A549 treated with GW870086 at 1 μM for 4 hours (cell line): Measurements from ENCODE around the gene HEATR1. TPM values are rescaled to one million over a fixed set of nuclear protein-coding genes. Genes with fewer than 3 reads are reported as not detected.

Experiments used
- total RNA-seq: library from RNA; stranded (reverse); fragments of 200-300 nt; extraction: Qiagen RNA extraction; gene quantifications from 5 replicates; pipeline ENCODE4 v1.2.3, GENCODE V29; 2022; ENCODE audit warnings: low read depth

HEATR1 gene, protein sequence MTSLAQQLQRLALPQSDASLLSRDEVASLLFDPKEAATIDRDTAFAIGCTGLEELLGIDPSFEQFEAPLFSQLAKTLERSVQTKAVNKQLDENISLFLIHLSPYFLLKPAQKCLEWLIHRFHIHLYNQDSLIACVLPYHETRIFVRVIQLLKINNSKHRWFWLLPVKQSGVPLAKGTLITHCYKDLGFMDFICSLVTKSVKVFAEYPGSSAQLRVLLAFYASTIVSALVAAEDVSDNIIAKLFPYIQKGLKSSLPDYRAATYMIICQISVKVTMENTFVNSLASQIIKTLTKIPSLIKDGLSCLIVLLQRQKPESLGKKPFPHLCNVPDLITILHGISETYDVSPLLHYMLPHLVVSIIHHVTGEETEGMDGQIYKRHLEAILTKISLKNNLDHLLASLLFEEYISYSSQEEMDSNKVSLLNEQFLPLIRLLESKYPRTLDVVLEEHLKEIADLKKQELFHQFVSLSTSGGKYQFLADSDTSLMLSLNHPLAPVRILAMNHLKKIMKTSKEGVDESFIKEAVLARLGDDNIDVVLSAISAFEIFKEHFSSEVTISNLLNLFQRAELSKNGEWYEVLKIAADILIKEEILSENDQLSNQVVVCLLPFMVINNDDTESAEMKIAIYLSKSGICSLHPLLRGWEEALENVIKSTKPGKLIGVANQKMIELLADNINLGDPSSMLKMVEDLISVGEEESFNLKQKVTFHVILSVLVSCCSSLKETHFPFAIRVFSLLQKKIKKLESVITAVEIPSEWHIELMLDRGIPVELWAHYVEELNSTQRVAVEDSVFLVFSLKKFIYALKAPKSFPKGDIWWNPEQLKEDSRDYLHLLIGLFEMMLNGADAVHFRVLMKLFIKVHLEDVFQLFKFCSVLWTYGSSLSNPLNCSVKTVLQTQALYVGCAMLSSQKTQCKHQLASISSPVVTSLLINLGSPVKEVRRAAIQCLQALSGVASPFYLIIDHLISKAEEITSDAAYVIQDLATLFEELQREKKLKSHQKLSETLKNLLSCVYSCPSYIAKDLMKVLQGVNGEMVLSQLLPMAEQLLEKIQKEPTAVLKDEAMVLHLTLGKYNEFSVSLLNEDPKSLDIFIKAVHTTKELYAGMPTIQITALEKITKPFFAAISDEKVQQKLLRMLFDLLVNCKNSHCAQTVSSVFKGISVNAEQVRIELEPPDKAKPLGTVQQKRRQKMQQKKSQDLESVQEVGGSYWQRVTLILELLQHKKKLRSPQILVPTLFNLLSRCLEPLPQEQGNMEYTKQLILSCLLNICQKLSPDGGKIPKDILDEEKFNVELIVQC (N-terminal part only)
- 20.8 to 29.9 TPM (median 25.9 TPM) in 5 replicates for total RNA-seq

DNA sequence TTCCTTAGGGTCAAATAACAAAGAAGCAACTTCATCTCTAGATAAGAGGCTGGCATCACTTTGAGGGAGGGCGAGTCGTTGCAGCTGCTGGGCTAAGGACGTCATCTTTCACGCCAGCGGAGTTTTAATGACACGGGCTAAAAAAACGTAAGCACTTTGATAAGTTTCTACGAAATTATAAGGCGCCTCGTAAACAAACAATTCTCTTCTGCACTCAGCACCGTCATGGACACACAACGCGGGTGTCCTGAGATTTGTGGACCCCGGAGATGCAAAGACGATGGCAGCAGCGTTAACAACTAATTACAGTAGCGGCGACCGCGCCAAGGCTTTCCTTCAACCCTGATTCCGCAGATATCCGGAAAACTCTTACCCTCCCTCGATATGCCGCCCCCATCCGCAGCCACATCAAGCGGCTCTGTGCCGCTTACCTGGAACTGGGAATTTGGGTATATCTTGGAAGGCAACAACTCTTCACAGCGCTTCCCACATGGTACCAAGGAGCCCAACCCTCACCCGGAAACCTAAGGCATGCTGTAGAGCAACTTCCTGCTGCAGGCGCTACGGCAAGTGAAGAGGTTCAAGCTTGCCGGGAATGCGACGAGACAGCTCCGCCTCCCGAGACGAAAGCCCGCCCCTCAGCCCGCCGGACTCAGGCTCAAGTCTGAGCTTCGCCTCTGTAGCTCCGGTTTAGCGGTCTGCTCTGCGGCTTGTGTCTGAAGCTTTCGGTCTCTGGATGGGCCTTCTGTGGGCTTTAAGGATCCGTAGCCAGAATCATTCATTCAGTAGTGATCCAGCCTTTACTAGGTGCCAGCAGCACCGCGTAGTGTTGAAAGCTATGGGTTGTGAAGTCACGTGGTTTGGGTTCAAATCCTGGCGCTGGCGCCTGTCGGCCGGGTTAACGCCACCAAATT lies at the start of gene HEATR1:
TSS of gene HEATR1 (minus strand) at position 526 of the 914 bp plus-strand sequence. CDS start at position 105, 421 bp downstream.

DNA sequence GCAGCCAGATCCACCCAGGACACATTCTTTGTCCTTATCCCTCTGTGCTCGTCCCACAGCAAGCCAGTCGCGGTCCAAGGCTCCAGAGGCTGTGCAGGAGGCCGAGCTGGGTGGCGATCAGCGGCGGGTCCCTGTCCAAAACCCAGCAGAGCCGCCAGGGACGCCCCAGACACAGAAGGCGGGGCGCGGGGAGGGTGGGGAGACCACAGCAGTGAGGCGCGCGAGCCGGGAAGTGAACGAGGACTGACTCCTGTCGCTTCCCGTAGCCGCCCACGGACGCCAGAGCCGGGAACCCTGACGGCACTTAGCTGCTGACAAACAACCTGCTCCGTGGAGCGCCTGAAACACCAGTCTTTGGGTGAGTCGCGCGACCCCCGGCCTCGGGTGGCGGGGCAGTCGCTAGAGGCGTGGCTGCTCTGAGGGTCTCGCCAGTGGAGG lies 80.6 kb downstream of the HEATR1 start, which contains the start of gene LGALS8:
TSS of gene LGALS8 (plus strand) at position 279 of the 438 bp plus-strand sequence. CDS start 2,089 bp downstream, outside the sequence.

Other genes starting within 250 kb of the HEATR1 start
- 3.2 to 3.6 TPM (median 3.4 TPM) in 5 replicates for gene EDARADD, start 210.2 kb downstream of the HEATR1 start, total RNA-seq
- gene LGALS8, start 80.5 kb downstream of the HEATR1 start, total RNA-seq = 29.0 to 44.1 TPM (median 33.9 TPM) in 5 replicates
- gene ACTN2, start 82.0 kb upstream of the HEATR1 start, total RNA-seq = 0.03 to 0.20 TPM (median 0.09 TPM) in 4 of 5 replicates, not detected in the other
- gene MTR, start 190.8 kb upstream of the HEATR1 start, total RNA-seq = 4.7 to 7.6 TPM (median 6.5 TPM) in 5 replicates